Progenitor cell of endocrine pancreas (in vitro differentiated cells): ENCODE results near the gene DCBLD1. TPM values are rescaled to one million over a fixed set of nuclear protein-coding genes. Genes with fewer than 3 reads are reported as not detected.
"Not testable (repeated sequence)": the region's sequence is repeated elsewhere in the genome, so short reads cannot be mapped to it uniquely, and the experiment has no call there.

Experiments
- DNase-seq: peaks from one replicate; pipeline ENCODE4 v3.0.0; 2021; ENCODE audit warnings: low spot score; ENCODE audit not compliant: unreplicated experiment
- H3K27ac Mint-ChIP-seq: 2 replicates; pipeline ENCODE4 v1.8.0; 2021; ENCODE audit warnings: mild to moderate bottlenecking, moderate library complexity, mixed read lengths
- H3K27me3 Mint-ChIP-seq: 2 replicates; pipeline ENCODE4 v1.8.0; 2021; ENCODE audit warnings: mixed read lengths
- H3K36me3 Mint-ChIP-seq: 2 replicates; pipeline ENCODE4 v1.8.0; 2022; ENCODE audit warnings: mixed read lengths; ENCODE audit not compliant: insufficient read depth
- H3K4me1 Mint-ChIP-seq: 2 replicates; pipeline ENCODE4 v1.8.0; 2021; ENCODE audit warnings: low read depth, mixed read lengths
- H3K4me3 Mint-ChIP-seq: 2 replicates; pipeline ENCODE4 v1.8.0; 2021; ENCODE audit warnings: low read depth, mild to moderate bottlenecking, moderate library complexity, mixed read lengths
- H3K9me3 Mint-ChIP-seq: 2 replicates; pipeline ENCODE4 v1.8.0; 2021; ENCODE audit warnings: low read depth, mixed read lengths
- total RNA-seq: library from RNA; stranded (reverse); gene quantifications from 2 replicates; pipeline ENCODE4 v1.2.1, GENCODE V29; 2021
- TF ChIP-seq, protein P1 (sequence below): fragments of 200-600 bp; sonication (generic); IDR thresholded peaks from one replicate; pipeline ENCODE4 v1.5.0; 2021; ENCODE audit warnings: antibody characterized with exemption, mild to moderate bottlenecking; ENCODE audit not compliant: unreplicated experiment

DCBLD1 gene
- total RNA-seq, 1 donor from 2014 or later: 37.4 TPM

DNA sequence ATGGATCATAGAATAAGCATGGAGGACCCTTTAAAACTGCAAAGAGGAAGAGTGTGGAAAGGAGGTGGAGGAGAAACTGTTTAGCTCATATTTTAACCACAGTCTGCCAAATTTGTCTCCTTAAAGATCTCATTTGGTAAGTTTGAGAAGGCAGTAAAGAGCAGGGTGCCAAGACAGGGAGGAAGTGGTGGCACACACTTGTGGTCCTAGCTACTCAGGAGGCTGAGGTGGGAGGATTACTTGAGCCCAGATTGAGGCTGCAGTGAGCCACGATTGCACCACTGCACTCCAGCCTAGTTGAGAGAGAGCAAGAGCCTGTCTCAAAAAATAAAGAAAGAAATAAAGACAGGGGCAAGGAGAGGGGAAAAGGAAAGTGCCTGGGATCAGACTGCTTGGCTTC, 16.8 kb upstream of the DCBLD1 start:
- H3K27me3 Mint-ChIP-seq: peaks cover 8% of the 10 kb centered on the region
- H3K36me3 Mint-ChIP-seq: no peaks in the 10 kb centered on the region
- H3K4me3 Mint-ChIP-seq: no peak overlapping the region

DNA sequence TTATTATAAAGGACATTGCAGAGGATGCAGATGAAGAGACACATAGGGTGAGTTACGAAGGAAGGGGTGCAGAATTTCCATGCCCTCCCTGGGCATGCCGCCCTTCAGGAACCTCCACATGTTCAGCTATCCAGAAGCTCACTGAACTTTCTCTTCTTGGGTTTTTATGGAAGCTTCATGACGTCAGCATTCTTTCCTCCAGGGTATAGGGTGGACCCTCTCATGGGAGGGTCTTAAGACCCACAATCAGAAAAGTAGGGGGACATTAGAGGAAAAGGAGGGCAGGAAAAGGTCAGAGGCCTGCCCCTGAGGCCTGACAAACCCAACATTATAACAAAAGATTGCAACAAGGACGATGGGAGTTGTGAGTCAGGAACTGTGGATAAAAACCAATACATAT, 14.6 kb upstream of the DCBLD1 start:
- Mint-ChIP-seq H3K4me1 (no peaks in the 10 kb centered on the region), H3K27me3 (peaks cover 8% of the 10 kb centered on the region)

More for the DNA sequence above, 16.8 kb upstream of the DCBLD1 start:
- DNase-seq: no peak
- Mint-ChIP-seq H3K4me1 (no peaks in the 10 kb centered on the region), H3K27ac (peak overlapping the region; percentile 8), H3K9me3 (no peaks in the 10 kb centered on the region)
- TF ChIP-seq, protein P1, sequence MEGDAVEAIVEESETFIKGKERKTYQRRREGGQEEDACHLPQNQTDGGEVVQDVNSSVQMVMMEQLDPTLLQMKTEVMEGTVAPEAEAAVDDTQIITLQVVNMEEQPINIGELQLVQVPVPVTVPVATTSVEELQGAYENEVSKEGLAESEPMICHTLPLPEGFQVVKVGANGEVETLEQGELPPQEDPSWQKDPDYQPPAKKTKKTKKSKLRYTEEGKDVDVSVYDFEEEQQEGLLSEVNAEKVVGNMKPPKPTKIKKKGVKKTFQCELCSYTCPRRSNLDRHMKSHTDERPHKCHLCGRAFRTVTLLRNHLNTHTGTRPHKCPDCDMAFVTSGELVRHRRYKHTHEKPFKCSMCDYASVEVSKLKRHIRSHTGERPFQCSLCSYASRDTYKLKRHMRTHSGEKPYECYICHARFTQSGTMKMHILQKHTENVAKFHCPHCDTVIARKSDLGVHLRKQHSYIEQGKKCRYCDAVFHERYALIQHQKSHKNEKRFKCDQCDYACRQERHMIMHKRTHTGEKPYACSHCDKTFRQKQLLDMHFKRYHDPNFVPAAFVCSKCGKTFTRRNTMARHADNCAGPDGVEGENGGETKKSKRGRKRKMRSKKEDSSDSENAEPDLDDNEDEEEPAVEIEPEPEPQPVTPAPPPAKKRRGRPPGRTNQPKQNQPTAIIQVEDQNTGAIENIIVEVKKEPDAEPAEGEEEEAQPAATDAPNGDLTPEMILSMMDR: no peak

DNA sequence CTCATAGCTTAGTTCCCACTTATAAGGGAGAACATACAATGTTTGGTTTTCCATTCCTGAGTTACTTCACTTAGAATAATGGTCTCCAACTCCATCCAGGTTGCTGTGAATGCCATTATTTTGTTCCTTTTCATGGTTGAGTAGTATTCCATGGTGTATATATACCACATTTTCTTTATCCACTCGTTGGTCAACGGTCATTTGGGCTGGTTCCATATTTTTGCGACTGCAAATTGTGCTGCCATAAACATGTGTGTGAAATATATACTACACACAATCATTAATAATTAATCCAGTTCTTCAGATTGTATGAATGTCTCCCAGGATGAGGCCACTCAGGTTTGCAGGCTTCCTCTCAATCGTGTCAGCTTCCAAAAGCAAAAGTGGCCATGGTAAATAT, 13.9 kb upstream of the DCBLD1 start:
- DNase-seq, H3K27me3 Mint-ChIP-seq, H3K4me1 Mint-ChIP-seq, H3K27ac Mint-ChIP-seq, H3K36me3 Mint-ChIP-seq, H3K9me3 Mint-ChIP-seq, H3K4me3 Mint-ChIP-seq: not testable (repeated sequence)

More for the DNA sequence above, 14.6 kb upstream of the DCBLD1 start:
- TF ChIP-seq, protein P1: no peak
- H3K36me3 Mint-ChIP-seq: no peaks in the 10 kb centered on the region
- no peak overlapping the region for H3K27ac Mint-ChIP-seq
- H3K4me3 Mint-ChIP-seq: no peak overlapping the region
- H3K9me3 Mint-ChIP-seq: no peaks in the 10 kb centered on the region
- DNase-seq: no peak

DNA sequence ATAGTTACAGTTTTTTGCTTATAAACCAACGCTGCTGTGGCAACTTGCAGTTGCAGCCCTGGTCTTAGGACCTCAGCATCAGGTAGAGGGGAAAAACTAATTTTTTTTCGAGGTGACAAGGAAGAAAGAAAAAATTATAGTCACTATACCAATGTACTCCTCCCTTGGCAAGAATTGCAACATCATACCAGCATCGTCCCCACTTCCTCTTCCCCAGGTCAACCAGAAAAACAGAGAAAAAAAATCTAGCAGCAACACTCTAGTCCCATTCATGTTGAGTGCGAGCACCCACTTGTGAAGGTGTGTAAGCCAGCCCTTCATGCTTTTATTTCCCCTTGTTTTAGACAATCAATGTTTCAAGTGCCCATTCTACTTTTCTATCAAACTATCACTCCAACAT, 13.1 kb upstream of the DCBLD1 start:
- Mint-ChIP-seq H3K9me3 (no peaks in the 10 kb centered on the region), H3K27me3 (peaks cover 8% of the 10 kb centered on the region), H3K4me3 (no peak overlapping the region), H3K36me3 (no peaks in the 10 kb centered on the region), H3K4me1 (no peaks in the 10 kb centered on the region), H3K27ac (no peak overlapping the region)
- no peak for DNase-seq
- TF ChIP-seq, protein P1: no peak

DNA sequence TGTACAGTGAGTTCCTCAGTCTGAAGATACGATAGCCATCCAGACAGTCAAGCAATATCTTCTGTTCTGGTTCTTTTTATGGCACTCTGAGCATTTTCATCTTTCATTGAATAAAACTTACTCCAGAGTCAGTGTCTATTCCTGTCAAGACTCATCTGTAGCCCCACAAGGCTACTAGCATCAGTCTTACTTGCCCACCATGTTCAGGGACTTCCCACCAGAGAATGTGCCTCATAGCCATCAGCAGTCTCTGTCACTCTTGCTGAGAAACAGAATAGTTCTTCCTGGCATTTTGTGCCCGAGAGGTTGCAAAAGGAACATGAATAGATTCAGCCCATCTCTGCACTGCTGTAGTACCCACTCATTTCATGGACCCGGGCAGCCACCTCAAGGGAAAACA, 12.7 kb upstream of the DCBLD1 start:
- H3K27ac Mint-ChIP-seq: no peak overlapping the region
- DNase-seq: no peak
- TF ChIP-seq, protein P1: no peak
- H3K27me3 Mint-ChIP-seq: peaks cover 8% of the 10 kb centered on the region
- no peaks in the 10 kb centered on the region for H3K4me1 Mint-ChIP-seq
- H3K4me3 Mint-ChIP-seq: no peak overlapping the region
- H3K36me3 Mint-ChIP-seq: no peaks in the 10 kb centered on the region
- no peaks in the 10 kb centered on the region for H3K9me3 Mint-ChIP-seq

DNA sequence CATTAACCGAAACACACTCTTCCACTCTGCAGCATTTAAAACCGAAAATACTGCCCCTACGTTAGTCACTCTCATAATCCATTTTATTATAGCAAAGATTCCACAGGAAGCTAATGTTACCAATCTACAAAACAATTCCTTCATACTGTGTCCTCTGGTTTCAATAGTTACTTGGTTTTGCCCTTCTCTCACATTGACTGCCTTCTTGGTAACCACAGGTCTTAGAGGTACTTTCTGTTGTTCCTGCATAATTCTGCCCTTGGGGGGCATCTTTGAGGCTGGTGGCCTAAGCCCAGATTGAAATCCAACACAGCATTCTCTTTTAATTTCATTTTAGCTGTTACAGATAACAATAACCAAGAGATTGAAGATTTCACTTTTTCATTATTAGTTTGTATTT, 9.8 kb upstream of the DCBLD1 start:
- peaks cover 1% of the 10 kb centered on the region for H3K36me3 Mint-ChIP-seq
- TF ChIP-seq, protein P1: no peak
- H3K4me3 Mint-ChIP-seq: no peak overlapping the region
- H3K27me3 Mint-ChIP-seq: no peaks in the 10 kb centered on the region
- H3K4me1 Mint-ChIP-seq: no peaks in the 10 kb centered on the region
- H3K9me3 Mint-ChIP-seq: no peaks in the 10 kb centered on the region
- no peak for DNase-seq
- H3K27ac Mint-ChIP-seq: no peak overlapping the region
